ENCODE data around the gene BUB3.

BUB3 gene

GRCh38 chr10:123136221-123136805 lies 17.9 kb upstream of the BUB3 start:
- no peak overlapping the region for H2BK12ac ChIP-seq (ENCODE audit: low read length in 2 of 2)
- no peak overlapping the region for H3K18ac ChIP-seq (ENCODE audit: low read depth in 1 of 2, low read length in 2 of 2)
- H3K14ac ChIP-seq (ENCODE audit: low read length in 2 of 2), result no peak overlapping the region
- no peak overlapping the region for H3K9ac ChIP-seq (ENCODE audit: low read length)
- peaks cover 45% of the 10 kb centered on the region for H3K4me1 ChIP-seq (ENCODE audit: control insufficient read depth, insufficient read depth, low read depth, low read length)
- peaks cover 0 to 3% of the 10 kb centered on the region in 2 experiments for H3K36me3 ChIP-seq (ENCODE audit: control insufficient read depth in 1 of 2, insufficient read depth in 2 of 2, low read depth in 1 of 2, low read length in 2 of 2)
- H4K91ac ChIP-seq (ENCODE audit: low read length), result no peak overlapping the region
- no peak overlapping the region for H3K4ac ChIP-seq (ENCODE audit: low read depth in 1 of 2, low read length in 2 of 2)
- H2AFZ ChIP-seq (ENCODE audit: low read depth, low read length), result no peak overlapping the region
- no peak overlapping the region for H3K4me3 ChIP-seq (ENCODE audit: insufficient read depth in 1 of 2, low read depth in 1 of 2, low read length in 2 of 2)
- DNase-seq, result no peak
- WGBS, result under 1% methylated on average over 58 of the region's 59 CpGs
- H2BK15ac ChIP-seq (ENCODE audit: low read depth, poor library complexity, severe bottlenecking), result no peak overlapping the region
- no peak overlapping the region for H4K8ac ChIP-seq (ENCODE audit: low read length)
- no peak overlapping the region for H2BK5ac ChIP-seq (ENCODE audit: low read depth, low read length, poor library complexity, severe bottlenecking)
- no peaks in the 10 kb centered on the region for H3K9me3 ChIP-seq (ENCODE audit: control insufficient read depth, low read length)
- H2BK120ac ChIP-seq (ENCODE audit: low read depth, low read length), result no peak overlapping the region
- no peak overlapping the region for H2AK5ac ChIP-seq (ENCODE audit: low read length, severe bottlenecking)
- peak overlapping the region in 1 of 2 experiments; percentile 36 for H3K23ac ChIP-seq (ENCODE audit: low read length in 2 of 2)
- no peak overlapping the region for H3K4me2 ChIP-seq (ENCODE audit: low read length, poor library complexity, severe bottlenecking)
- no peaks in the 10 kb centered on the region for H3K79me1 ChIP-seq (replicated peaks; ENCODE audit: low read length, poor library complexity, severe bottlenecking)
- H3K27me3 ChIP-seq (ENCODE audit: control insufficient read depth in 1 of 2, insufficient read depth in 1 of 2, low read length in 2 of 2), result peaks cover 94 to 97% of the 10 kb centered on the region in 2 experiments
- H3K27ac ChIP-seq (ENCODE audit: low read length, poor library complexity, severe bottlenecking), result no peak overlapping the region

GRCh38 chr10:123136806-123137642 lies 17.2 kb upstream of the BUB3 start:
- Histone ChIP-seq H3K18ac (ENCODE audit: low read depth in 1 of 2, low read length in 2 of 2) (no peak overlapping the region), H2BK15ac (ENCODE audit: low read depth, poor library complexity, severe bottlenecking) (no peak overlapping the region), H3K36me3 (ENCODE audit: control insufficient read depth in 1 of 2, insufficient read depth in 2 of 2, low read depth in 1 of 2, low read length in 2 of 2) (peaks cover 0 to 3% of the 10 kb centered on the region in 2 experiments), H2BK12ac (ENCODE audit: low read length in 2 of 2) (no peak overlapping the region), H3K4ac (ENCODE audit: low read depth in 1 of 2, low read length in 2 of 2) (no peak overlapping the region), H3K23ac (ENCODE audit: low read length in 2 of 2) (no peak overlapping the region), H3K9ac (ENCODE audit: low read length) (no peak overlapping the region), H3K9me3 (ENCODE audit: control insufficient read depth, low read length) (peaks cover 6% of the 10 kb centered on the region), H3K4me3 (ENCODE audit: insufficient read depth in 1 of 2, low read depth in 1 of 2, low read length in 2 of 2) (peak overlapping the region in 1 of 2 experiments; percentile 33), H3K27ac (ENCODE audit: low read length, poor library complexity, severe bottlenecking) (no peak overlapping the region), H3K4me1 (ENCODE audit: control insufficient read depth, insufficient read depth, low read depth, low read length) (peaks cover 45% of the 10 kb centered on the region), H3K4me2 (ENCODE audit: low read length, poor library complexity, severe bottlenecking) (peak overlapping the region; percentile 57), H2AFZ (ENCODE audit: low read depth, low read length) (no peak overlapping the region), H2BK120ac (ENCODE audit: low read depth, low read length) (no peak overlapping the region), H4K8ac (ENCODE audit: low read length) (no peak overlapping the region), H3K79me1 (replicated peaks; ENCODE audit: low read length, poor library complexity, severe bottlenecking) (no peaks in the 10 kb centered on the region), H3K27me3 (ENCODE audit: control insufficient read depth in 1 of 2, insufficient read depth in 1 of 2, low read length in 2 of 2) (peaks cover 94 to 97% of the 10 kb centered on the region in 2 experiments), H2BK5ac (ENCODE audit: low read depth, low read length, poor library complexity, severe bottlenecking) (no peak overlapping the region), H4K91ac (ENCODE audit: low read length) (no peak overlapping the region), H3K14ac (ENCODE audit: low read length in 2 of 2) (no peak overlapping the region), H2AK5ac (ENCODE audit: low read length, severe bottlenecking) (no peak overlapping the region)
- DNase-seq, result peak; percentile 33
- WGBS, result under 1% methylated on average over 67 of the region's 83 CpGs

GRCh38 chr10:123139165-123139520 lies 15.1 kb upstream of the BUB3 start:
- H2BK5ac ChIP-seq (ENCODE audit: low read depth, low read length, poor library complexity, severe bottlenecking), result no peak overlapping the region
- no peak overlapping the region for H3K27ac ChIP-seq (ENCODE audit: low read length, poor library complexity, severe bottlenecking)
- no peak for DNase-seq
- WGBS, result 16% methylated on average over 4 of the region's 7 CpGs
- H2BK12ac ChIP-seq (ENCODE audit: low read length in 2 of 2), result no peak overlapping the region
- no peak overlapping the region for H3K9ac ChIP-seq (ENCODE audit: low read length)
- no peak overlapping the region for H3K4ac ChIP-seq (ENCODE audit: low read depth in 1 of 2, low read length in 2 of 2)
- H2AK5ac ChIP-seq (ENCODE audit: low read length, severe bottlenecking), result no peak overlapping the region
- no peak overlapping the region for H2BK15ac ChIP-seq (ENCODE audit: low read depth, poor library complexity, severe bottlenecking)
- H3K4me1 ChIP-seq (ENCODE audit: control insufficient read depth, insufficient read depth, low read depth, low read length), result peaks cover 40% of the 10 kb centered on the region
- H3K79me1 ChIP-seq (replicated peaks; ENCODE audit: low read length, poor library complexity, severe bottlenecking), result no peaks in the 10 kb centered on the region
- no peak overlapping the region for H2BK120ac ChIP-seq (ENCODE audit: low read depth, low read length)
- no peak overlapping the region for H3K4me2 ChIP-seq (ENCODE audit: low read length, poor library complexity, severe bottlenecking)
- no peak overlapping the region for H3K4me3 ChIP-seq (ENCODE audit: insufficient read depth in 1 of 2, low read depth in 1 of 2, low read length in 2 of 2)
- H3K27me3 ChIP-seq (ENCODE audit: control insufficient read depth in 1 of 2, insufficient read depth in 1 of 2, low read length in 2 of 2), result peaks cover 94 to 98% of the 10 kb centered on the region in 2 experiments
- H3K23ac ChIP-seq (ENCODE audit: low read length in 2 of 2), result no peak overlapping the region
- H4K91ac ChIP-seq (ENCODE audit: low read length), result no peak overlapping the region
- H2AFZ ChIP-seq (ENCODE audit: low read depth, low read length), result no peak overlapping the region
- no peak overlapping the region for H3K14ac ChIP-seq (ENCODE audit: low read length in 2 of 2)
- peaks cover 6% of the 10 kb centered on the region for H3K9me3 ChIP-seq (ENCODE audit: control insufficient read depth, low read length)
- no peak overlapping the region for H3K18ac ChIP-seq (ENCODE audit: low read depth in 1 of 2, low read length in 2 of 2)
- H3K36me3 ChIP-seq (ENCODE audit: control insufficient read depth in 1 of 2, insufficient read depth in 2 of 2, low read depth in 1 of 2, low read length in 2 of 2), result peaks cover 0 to 3% of the 10 kb centered on the region in 2 experiments
- no peak overlapping the region for H4K8ac ChIP-seq (ENCODE audit: low read length)

GRCh38 chr10:123139521-123140163 lies 14.6 kb upstream of the BUB3 start:
- Histone ChIP-seq H3K9ac (ENCODE audit: low read length) (no peak overlapping the region), H3K27ac (ENCODE audit: low read length, poor library complexity, severe bottlenecking) (no peak overlapping the region)
- 1% methylated on average over 32 of the region's 32 CpGs for WGBS

More at GRCh38 chr10:123139521-123140163, 14.6 kb upstream of the BUB3 start:
- H3K4me2 ChIP-seq (ENCODE audit: low read length, poor library complexity, severe bottlenecking), result no peak overlapping the region
- H3K4ac ChIP-seq (ENCODE audit: low read depth in 1 of 2, low read length in 2 of 2), result no peak overlapping the region
- H2AK5ac ChIP-seq (ENCODE audit: low read length, severe bottlenecking), result no peak overlapping the region
- no peak overlapping the region for H2AFZ ChIP-seq (ENCODE audit: low read depth, low read length)
- H2BK120ac ChIP-seq (ENCODE audit: low read depth, low read length), result no peak overlapping the region
- no peak overlapping the region for H2BK12ac ChIP-seq (ENCODE audit: low read length in 2 of 2)
- H3K9me3 ChIP-seq (ENCODE audit: control insufficient read depth, low read length), result peaks cover 6% of the 10 kb centered on the region
- H3K79me1 ChIP-seq (replicated peaks; ENCODE audit: low read length, poor library complexity, severe bottlenecking), result no peaks in the 10 kb centered on the region
- H2BK5ac ChIP-seq (ENCODE audit: low read depth, low read length, poor library complexity, severe bottlenecking), result no peak overlapping the region
- H3K18ac ChIP-seq (ENCODE audit: low read depth in 1 of 2, low read length in 2 of 2), result no peak overlapping the region
- peaks cover 39% of the 10 kb centered on the region for H3K4me1 ChIP-seq (ENCODE audit: control insufficient read depth, insufficient read depth, low read depth, low read length)
- peaks cover 0 to 3% of the 10 kb centered on the region in 2 experiments for H3K36me3 ChIP-seq (ENCODE audit: control insufficient read depth in 1 of 2, insufficient read depth in 2 of 2, low read depth in 1 of 2, low read length in 2 of 2)
- H4K91ac ChIP-seq (ENCODE audit: low read length), result no peak overlapping the region
- no peak overlapping the region for H3K14ac ChIP-seq (ENCODE audit: low read length in 2 of 2)
- no peak overlapping the region for H2BK15ac ChIP-seq (ENCODE audit: low read depth, poor library complexity, severe bottlenecking)
- H3K27me3 ChIP-seq (ENCODE audit: control insufficient read depth in 1 of 2, insufficient read depth in 1 of 2, low read length in 2 of 2), result peaks cover 94 to 98% of the 10 kb centered on the region in 2 experiments
- no peak overlapping the region for H3K23ac ChIP-seq (ENCODE audit: low read length in 2 of 2)
- DNase-seq, result peak; percentile 25
- H3K4me3 ChIP-seq (ENCODE audit: insufficient read depth in 1 of 2, low read depth in 1 of 2, low read length in 2 of 2), result no peak overlapping the region
- H4K8ac ChIP-seq (ENCODE audit: low read length), result no peak overlapping the region
